Measurements from ENCODE around the gene PPP6R3. TPM values are rescaled to one million over a fixed set of nuclear protein-coding genes. Genes with fewer than 3 reads are reported as not detected.

PPP6R3 gene
- total RNA-seq, 1 experiment from 2014 or later: 171 TPM

DNA sequence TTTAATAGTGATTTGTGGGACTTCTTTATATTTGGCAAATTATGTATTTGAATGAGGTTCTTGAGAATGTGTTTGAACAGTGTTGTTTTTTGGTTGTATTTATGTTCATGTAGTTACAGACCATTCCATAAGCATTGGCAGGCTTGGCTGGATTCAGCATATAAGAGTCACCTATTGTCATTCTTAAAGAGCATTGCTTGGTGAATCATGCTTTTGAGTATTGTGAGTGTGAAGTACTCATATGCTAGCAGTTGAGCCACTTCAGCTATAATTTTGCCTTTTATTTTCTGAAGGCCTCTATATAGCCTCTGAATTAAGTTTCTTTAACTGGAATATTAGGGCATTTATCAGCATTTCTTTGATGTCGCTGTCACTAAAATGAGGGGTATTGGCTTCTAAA lies 113.8 kb downstream of the PPP6R3 start:
- Histone ChIP-seq H3K79me2 (ENCODE audit: low read length) (0 out of 2 replicates have a peak, but pooled peaks cover 5% of the 10 kb centered on the region), H3K27me3 (ENCODE audit: low read length) (no peaks in the 10 kb centered on the region), H2AFZ (ENCODE audit: low read length) (no peak overlapping the region), H3K4me1 (ENCODE audit: insufficient read depth, low read length) (peaks cover 10% of the 10 kb centered on the region), H3K9ac (ENCODE audit: low read length) (no peak overlapping the region), H3F3A (ENCODE audit: low read length, unreplicated experiment) (peaks cover 8% of the 10 kb centered on the region), H3K4me3 (ENCODE audit: low read length) (no peak overlapping the region), H4K20me1 (ENCODE audit: low read length) (peaks cover 23% of the 10 kb centered on the region), H3K9me2 (replicated peaks; ENCODE audit: low read length) (no peaks in the 10 kb centered on the region), H3K4me2 (ENCODE audit: low read length) (no peak overlapping the region), H3K36me3 (ENCODE audit: low read depth, low read length) (peaks cover 70% of the 10 kb centered on the region), H3K9me3 (ENCODE audit: low read length) (no peaks in the 10 kb centered on the region), H3K27ac (ENCODE audit: low read length) (no peak overlapping the region)
- no TSS peak for BruUV-seq (replicated peaks)
- CTCF ChIA-PET: no interaction called here
- TF ChIP-seq EZH2 (IDR thresholded peaks at IDR 0.05; ENCODE audit: low read length, unreplicated experiment): no peak
- TF ChIP-seq, protein P1, sequence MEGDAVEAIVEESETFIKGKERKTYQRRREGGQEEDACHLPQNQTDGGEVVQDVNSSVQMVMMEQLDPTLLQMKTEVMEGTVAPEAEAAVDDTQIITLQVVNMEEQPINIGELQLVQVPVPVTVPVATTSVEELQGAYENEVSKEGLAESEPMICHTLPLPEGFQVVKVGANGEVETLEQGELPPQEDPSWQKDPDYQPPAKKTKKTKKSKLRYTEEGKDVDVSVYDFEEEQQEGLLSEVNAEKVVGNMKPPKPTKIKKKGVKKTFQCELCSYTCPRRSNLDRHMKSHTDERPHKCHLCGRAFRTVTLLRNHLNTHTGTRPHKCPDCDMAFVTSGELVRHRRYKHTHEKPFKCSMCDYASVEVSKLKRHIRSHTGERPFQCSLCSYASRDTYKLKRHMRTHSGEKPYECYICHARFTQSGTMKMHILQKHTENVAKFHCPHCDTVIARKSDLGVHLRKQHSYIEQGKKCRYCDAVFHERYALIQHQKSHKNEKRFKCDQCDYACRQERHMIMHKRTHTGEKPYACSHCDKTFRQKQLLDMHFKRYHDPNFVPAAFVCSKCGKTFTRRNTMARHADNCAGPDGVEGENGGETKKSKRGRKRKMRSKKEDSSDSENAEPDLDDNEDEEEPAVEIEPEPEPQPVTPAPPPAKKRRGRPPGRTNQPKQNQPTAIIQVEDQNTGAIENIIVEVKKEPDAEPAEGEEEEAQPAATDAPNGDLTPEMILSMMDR (conservative IDR thresholded peaks at IDR 0.05; ENCODE audit: low read depth, low read length): no peak
- TF ChIP-seq EZH2phosphoT487 (IDR thresholded peaks at IDR 0.05; ENCODE audit: borderline replicate concordance, low read length): no peak
- DNase-seq: peak; percentile 57
- intact Hi-C loops (cut with micrococcal nuclease): loop anchor here (10.0 kb wide), 1 partner anchor 110 kb away; the partner anchor contains the start of gene PPP6R3
- ATAC-seq: peak; percentile 58
- POLR2A ChIA-PET (ENCODE audit: unreplicated experiment): interaction anchor here (0.6 kb wide), 1 partner anchor 93 kb away, joined by 4 read pairs; no protein-coding TSS in a partner anchor

DNA sequence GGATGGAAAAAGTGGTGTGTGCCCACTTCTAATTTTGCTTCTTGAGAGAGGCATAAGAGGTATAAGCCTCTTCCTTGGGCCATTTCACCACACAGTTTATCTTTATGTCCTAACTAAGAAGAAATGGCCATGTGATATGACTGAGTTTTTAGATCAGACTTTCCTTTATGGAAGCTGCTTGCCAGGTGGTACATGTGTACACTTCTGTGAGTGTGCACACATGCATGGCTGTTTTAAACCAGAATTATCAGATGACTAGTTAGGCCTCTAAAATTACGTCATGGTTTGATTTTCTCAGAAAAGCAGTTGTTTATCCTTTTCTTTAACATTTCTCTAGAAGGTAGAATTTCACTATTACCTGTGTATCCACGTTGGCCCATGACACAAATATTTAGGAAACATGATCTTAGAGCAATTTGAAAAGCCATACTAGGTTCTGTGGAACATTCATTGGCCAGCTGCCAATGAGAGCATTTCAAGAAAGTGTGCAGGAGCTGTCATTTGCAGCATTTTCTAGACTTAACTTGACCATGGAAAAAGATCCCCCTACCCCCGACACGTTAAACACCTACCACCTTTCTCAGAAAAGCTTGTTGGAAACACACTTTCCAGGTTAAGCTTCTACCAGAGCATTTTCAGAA lies 114.6 kb downstream of the PPP6R3 start:
- Histone ChIP-seq H4K20me1 (ENCODE audit: low read length) (peaks cover 28% of the 10 kb centered on the region), H3K79me2 (ENCODE audit: low read length) (peaks cover 7% of the 10 kb centered on the region; the same call in 1 of the 2 replicates), H3K36me3 (ENCODE audit: low read depth, low read length) (peaks cover 68% of the 10 kb centered on the region), H3F3A (ENCODE audit: low read length, unreplicated experiment) (peaks cover 9% of the 10 kb centered on the region), H3K4me2 (ENCODE audit: low read length) (no peak overlapping the region), H3K9ac (ENCODE audit: low read length) (no peak overlapping the region), H2AFZ (ENCODE audit: low read length) (no peak overlapping the region), H3K27ac (ENCODE audit: low read length) (no peak overlapping the region), H3K9me2 (replicated peaks; ENCODE audit: low read length) (no peaks in the 10 kb centered on the region), H3K4me1 (ENCODE audit: insufficient read depth, low read length) (peaks cover 18% of the 10 kb centered on the region), H3K27me3 (ENCODE audit: low read length) (no peaks in the 10 kb centered on the region), H3K4me3 (ENCODE audit: low read length) (no peak overlapping the region), H3K9me3 (ENCODE audit: low read length) (no peaks in the 10 kb centered on the region)
- CTCF ChIA-PET: no interaction called here
- BruUV-seq (replicated peaks): no TSS peak
- TF ChIP-seq, protein P1 (conservative IDR thresholded peaks at IDR 0.05; ENCODE audit: low read depth, low read length): no peak
- ATAC-seq (no peak), DNase-seq (no peak)
- POLR2A ChIA-PET (ENCODE audit: unreplicated experiment): no interaction called here
- intact Hi-C loops (cut with micrococcal nuclease): loop anchor here (10.0 kb wide), 1 partner anchor 110 kb away; the partner anchor contains the start of gene PPP6R3

DNA sequence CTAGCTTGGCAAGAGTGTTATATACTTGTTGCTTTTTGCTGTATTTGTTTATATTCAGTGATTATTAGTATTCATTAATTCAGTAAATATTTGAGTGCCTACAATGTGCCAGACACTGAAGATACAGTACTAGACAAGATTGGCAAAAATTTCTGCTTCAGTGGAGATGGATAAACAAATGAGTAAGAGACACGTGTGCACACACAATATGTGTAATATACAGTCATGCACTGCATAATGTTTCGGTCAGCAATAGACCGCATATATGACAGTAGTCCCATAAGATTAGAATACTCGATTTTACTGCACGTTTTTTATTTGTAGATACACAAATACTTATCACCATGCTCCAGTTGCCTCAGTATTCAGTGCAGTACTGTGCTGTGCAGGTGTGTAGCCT lies 118.9 kb downstream of the PPP6R3 start:
- Histone ChIP-seq H2AFZ (ENCODE audit: low read length) (no peak overlapping the region), H3F3A (ENCODE audit: low read length, unreplicated experiment) (peaks cover 9% of the 10 kb centered on the region), H3K4me2 (ENCODE audit: low read length) (peak overlapping the region; percentile 51), H3K36me3 (ENCODE audit: low read depth, low read length) (peaks cover 75% of the 10 kb centered on the region), H3K27ac (ENCODE audit: low read length) (peak overlapping the region; percentile 52), H4K20me1 (ENCODE audit: low read length) (peaks cover 58% of the 10 kb centered on the region), H3K79me2 (ENCODE audit: low read length) (peaks cover 12% of the 10 kb centered on the region; the same call in 1 of the 2 replicates), H3K27me3 (ENCODE audit: low read length) (no peaks in the 10 kb centered on the region), H3K9me3 (ENCODE audit: low read length) (no peaks in the 10 kb centered on the region), H3K4me1 (ENCODE audit: insufficient read depth, low read length) (peaks cover 20% of the 10 kb centered on the region), H3K9me2 (replicated peaks; ENCODE audit: low read length) (no peaks in the 10 kb centered on the region), H3K9ac (ENCODE audit: low read length) (no peak overlapping the region), H3K4me3 (ENCODE audit: low read length) (peak overlapping the region; percentile 17; the same call in 1 of the 2 replicates)
- ATAC-seq (peak; percentile 98), DNase-seq (peak; percentile 95)
- intact Hi-C loops (cut with micrococcal nuclease): loop anchor here (10.0 kb wide), 1 partner anchor 115 kb away; the partner anchor contains the start of gene PPP6R3
- TF ChIP-seq EZH2 (IDR thresholded peaks at IDR 0.05; ENCODE audit: low read length, unreplicated experiment): no peak
- TF ChIP-seq, protein P1 (conservative IDR thresholded peaks at IDR 0.05; ENCODE audit: low read depth, low read length): no peak
- TF ChIP-seq EZH2phosphoT487 (IDR thresholded peaks at IDR 0.05; ENCODE audit: borderline replicate concordance, low read length): no peak
- POLR2A ChIA-PET (ENCODE audit: unreplicated experiment): no interaction called here
- no TSS peak for BruUV-seq (replicated peaks)
- CTCF ChIA-PET: no interaction called here

Measured in PC-3 (cell line).